Endodermal cell (in vitro differentiated cells): ENCODE measurements around the gene NOL9. TPM values are rescaled to one million over a fixed set of nuclear protein-coding genes. Genes with fewer than 3 reads are reported as not detected.

Source experiments
- DNase-seq: peaks from one replicate; pipeline ENCODE4 v3.0.0-alpha.2; 2017
- H3K27ac ChIP-seq: 2 replicates; pipeline ENCODE4 v1.5.1; 2013; ENCODE audit warnings: mild to moderate bottlenecking, low read depth, low read length, moderate library complexity
- H3K27me3 ChIP-seq: 2 replicates; pipeline ENCODE4 v1.6.1; 2013; ENCODE audit warnings: mild to moderate bottlenecking, low read length, moderate library complexity; ENCODE audit not compliant: insufficient read depth, control insufficient read depth, poor library complexity, severe bottlenecking
- H3K36me3 ChIP-seq: 2 replicates; pipeline ENCODE4 v1.7.0; 2013; ENCODE audit warnings: mild to moderate bottlenecking, low read length, moderate library complexity; ENCODE audit not compliant: control insufficient read depth, insufficient read depth
- H3K4me1 ChIP-seq: one replicate; pipeline ENCODE4 v1.7.0; 2013; ENCODE audit warnings: low read length; ENCODE audit not compliant: control insufficient read depth, insufficient read depth
- H3K4me3 ChIP-seq: 2 replicates; pipeline ENCODE4 v1.5.1; 2013; ENCODE audit warnings: mild to moderate bottlenecking, low read length, moderate library complexity
- H3K9ac ChIP-seq: 2 replicates; pipeline ENCODE4 v1.6.1; 2013; ENCODE audit warnings: mild to moderate bottlenecking, low read length, moderate library complexity; ENCODE audit not compliant: poor library complexity, severe bottlenecking; ENCODE audit errors: extremely low read depth
- H3K9me3 ChIP-seq: 2 replicates; pipeline ENCODE4 v1.6.1; 2013; ENCODE audit warnings: mild to moderate bottlenecking, low read length, moderate library complexity; ENCODE audit not compliant: control insufficient read depth
- H3K27ac Mint-ChIP-seq: 2 replicates; pipeline ENCODE4 v1.8.0; 2020; ENCODE audit warnings: mixed read lengths
- H3K27me3 Mint-ChIP-seq: 2 replicates; pipeline ENCODE4 v1.8.0; 2021; ENCODE audit warnings: mild to moderate bottlenecking, mixed read lengths; ENCODE audit not compliant: insufficient read depth
- H3K36me3 Mint-ChIP-seq: 2 replicates; pipeline ENCODE4 v1.8.0; 2020; ENCODE audit warnings: low read depth, mixed read lengths
- H3K4me1 Mint-ChIP-seq: 2 replicates; pipeline ENCODE4 v1.8.0; 2020; ENCODE audit warnings: mixed read lengths
- H3K4me3 Mint-ChIP-seq: 2 replicates; pipeline ENCODE4 v1.8.0; 2020; ENCODE audit warnings: mild to moderate bottlenecking, moderate library complexity, mixed read lengths
- H3K9me3 Mint-ChIP-seq: 2 replicates; pipeline ENCODE4 v1.8.0; 2020; ENCODE audit warnings: mild to moderate bottlenecking, mixed read lengths
- WGBS, 2 experiments: methylation state at CpG; one replicate each; pipeline versions ENCODE4 v1.1.5 to v1.1.7; 2013; ENCODE audit warnings: missing lambda C conversion rate in 2 of 2, mixed read lengths in 1 of 2; ENCODE audit not compliant: insufficient coverage in 1 of 2, insufficient read length in 1 of 2; 5-methylcytosine and 5-hydroxymethylcytosine counted together
- total RNA-seq, 2 donors: library from RNA; stranded (reverse); fragmentation: NEBNext Ultra II Directional in 1 of 2; extraction: Animal tissue kit (Norgen Biotek cat#: 25700) in 1 of 2; gene quantifications; 2 replicates in 1 of 2; 3 replicates in 1 of 2; pipeline ENCODE4 v1.2.1, GENCODE V29; 2021
- TF ChIP-seq, protein P1 (sequence below): fragments of 200-600 bp; sonication (generic); conservative IDR thresholded peaks from 2 replicates; pipeline ENCODE4 v1.5.0; 2021; ENCODE audit warnings: antibody characterized with exemption, mild to moderate bottlenecking

Gene NOL9
- total RNA-seq, 2 donors from 2014 or later, result 35.0 to 43.9 TPM

DNA sequence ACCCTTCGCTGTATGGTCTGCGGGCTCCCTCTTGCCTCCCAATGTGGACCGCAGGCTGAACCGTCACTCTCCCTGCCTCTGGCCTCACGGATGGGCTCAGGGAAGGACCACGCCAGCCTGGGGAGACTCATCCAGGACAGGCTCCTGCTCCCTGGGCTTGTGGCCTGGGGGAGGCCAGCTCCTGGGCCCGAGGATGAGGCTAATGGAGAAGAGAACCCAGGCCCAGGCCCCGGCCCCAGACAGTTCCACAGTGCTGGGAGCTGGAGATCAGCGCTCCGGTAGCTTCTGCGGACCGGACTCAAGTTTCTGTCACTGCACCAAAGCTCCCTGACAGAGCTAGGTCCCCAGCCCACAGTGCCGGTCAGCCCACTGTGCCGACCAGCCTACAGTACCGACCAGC is 49.4 kb downstream of the NOL9 start:
- peak; percentile 45 for DNase-seq
- H3K27me3 Mint-ChIP-seq, result peaks cover 9% of the 10 kb centered on the region
- 90 to 92% methylated on average over 11 to 15 of the region's 15 CpGs for WGBS, 2 experiments
- Histone ChIP-seq H3K27me3 (no peaks in the 10 kb centered on the region), H3K9me3 (no peaks in the 10 kb centered on the region), H3K9ac (no peak overlapping the region), H3K4me1 (no peaks in the 10 kb centered on the region), H3K27ac (no peak overlapping the region), H3K36me3 (no peaks in the 10 kb centered on the region), H3K4me3 (no peak overlapping the region)
- no peak overlapping the region for H3K27ac Mint-ChIP-seq
- no peaks in the 10 kb centered on the region for H3K9me3 Mint-ChIP-seq
- TF ChIP-seq, protein P1, sequence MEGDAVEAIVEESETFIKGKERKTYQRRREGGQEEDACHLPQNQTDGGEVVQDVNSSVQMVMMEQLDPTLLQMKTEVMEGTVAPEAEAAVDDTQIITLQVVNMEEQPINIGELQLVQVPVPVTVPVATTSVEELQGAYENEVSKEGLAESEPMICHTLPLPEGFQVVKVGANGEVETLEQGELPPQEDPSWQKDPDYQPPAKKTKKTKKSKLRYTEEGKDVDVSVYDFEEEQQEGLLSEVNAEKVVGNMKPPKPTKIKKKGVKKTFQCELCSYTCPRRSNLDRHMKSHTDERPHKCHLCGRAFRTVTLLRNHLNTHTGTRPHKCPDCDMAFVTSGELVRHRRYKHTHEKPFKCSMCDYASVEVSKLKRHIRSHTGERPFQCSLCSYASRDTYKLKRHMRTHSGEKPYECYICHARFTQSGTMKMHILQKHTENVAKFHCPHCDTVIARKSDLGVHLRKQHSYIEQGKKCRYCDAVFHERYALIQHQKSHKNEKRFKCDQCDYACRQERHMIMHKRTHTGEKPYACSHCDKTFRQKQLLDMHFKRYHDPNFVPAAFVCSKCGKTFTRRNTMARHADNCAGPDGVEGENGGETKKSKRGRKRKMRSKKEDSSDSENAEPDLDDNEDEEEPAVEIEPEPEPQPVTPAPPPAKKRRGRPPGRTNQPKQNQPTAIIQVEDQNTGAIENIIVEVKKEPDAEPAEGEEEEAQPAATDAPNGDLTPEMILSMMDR, result no peak
- no peaks in the 10 kb centered on the region for H3K36me3 Mint-ChIP-seq
- H3K4me3 Mint-ChIP-seq, result no peak overlapping the region
- H3K4me1 Mint-ChIP-seq, result no peaks in the 10 kb centered on the region

DNA sequence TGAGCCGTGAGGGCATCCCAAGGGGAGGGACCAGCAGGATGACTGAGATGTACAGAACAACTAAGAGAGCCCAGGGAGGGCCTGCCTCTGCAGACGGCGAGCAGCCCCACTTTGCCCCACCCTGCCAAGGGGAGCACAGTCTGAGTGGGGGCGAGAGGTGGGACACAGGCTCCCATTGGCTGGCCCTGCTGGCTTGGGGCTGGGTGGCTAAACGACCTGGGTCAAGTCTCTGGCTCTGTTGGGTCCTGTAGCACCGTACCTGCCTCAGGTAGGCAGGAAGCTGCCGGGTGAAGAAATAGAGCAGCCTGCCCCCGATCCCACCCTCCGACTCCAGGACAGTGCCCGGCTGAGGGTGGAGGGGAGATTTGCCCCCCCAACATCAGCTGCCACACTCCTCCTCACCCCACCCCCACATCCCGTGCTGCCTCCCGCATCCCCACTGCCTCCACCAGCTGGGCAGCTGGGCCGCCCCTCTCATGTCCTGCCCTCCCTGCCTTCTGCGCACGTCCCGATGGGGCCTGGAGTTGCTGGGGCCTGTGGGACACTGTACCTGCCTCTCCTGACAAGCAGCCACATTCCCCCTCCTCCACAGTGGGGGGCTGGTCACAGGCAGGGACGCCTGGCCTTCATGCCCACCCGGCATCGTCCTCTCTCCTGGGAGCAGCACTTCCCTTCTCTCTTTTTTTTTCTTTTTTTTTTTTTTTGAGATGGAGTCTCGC is 50.3 kb downstream of the NOL9 start:
- Histone ChIP-seq H3K4me3 (no peak overlapping the region), H3K27me3 (peaks cover 2% of the 10 kb centered on the region), H3K36me3 (no peaks in the 10 kb centered on the region), H3K27ac (no peak overlapping the region), H3K4me1 (no peaks in the 10 kb centered on the region), H3K9ac (no peak overlapping the region), H3K9me3 (no peaks in the 10 kb centered on the region)
- Mint-ChIP-seq H3K36me3 (no peaks in the 10 kb centered on the region), H3K27ac (no peak overlapping the region), H3K4me3 (no peak overlapping the region), H3K9me3 (no peaks in the 10 kb centered on the region), H3K4me1 (no peaks in the 10 kb centered on the region), H3K27me3 (peaks cover 13% of the 10 kb centered on the region)
- DNase-seq, result no peak
- WGBS, 2 experiments, result 77 to 85% methylated on average over 11 to 20 of the region's 20 CpGs
- TF ChIP-seq, protein P1, result no peak

DNA sequence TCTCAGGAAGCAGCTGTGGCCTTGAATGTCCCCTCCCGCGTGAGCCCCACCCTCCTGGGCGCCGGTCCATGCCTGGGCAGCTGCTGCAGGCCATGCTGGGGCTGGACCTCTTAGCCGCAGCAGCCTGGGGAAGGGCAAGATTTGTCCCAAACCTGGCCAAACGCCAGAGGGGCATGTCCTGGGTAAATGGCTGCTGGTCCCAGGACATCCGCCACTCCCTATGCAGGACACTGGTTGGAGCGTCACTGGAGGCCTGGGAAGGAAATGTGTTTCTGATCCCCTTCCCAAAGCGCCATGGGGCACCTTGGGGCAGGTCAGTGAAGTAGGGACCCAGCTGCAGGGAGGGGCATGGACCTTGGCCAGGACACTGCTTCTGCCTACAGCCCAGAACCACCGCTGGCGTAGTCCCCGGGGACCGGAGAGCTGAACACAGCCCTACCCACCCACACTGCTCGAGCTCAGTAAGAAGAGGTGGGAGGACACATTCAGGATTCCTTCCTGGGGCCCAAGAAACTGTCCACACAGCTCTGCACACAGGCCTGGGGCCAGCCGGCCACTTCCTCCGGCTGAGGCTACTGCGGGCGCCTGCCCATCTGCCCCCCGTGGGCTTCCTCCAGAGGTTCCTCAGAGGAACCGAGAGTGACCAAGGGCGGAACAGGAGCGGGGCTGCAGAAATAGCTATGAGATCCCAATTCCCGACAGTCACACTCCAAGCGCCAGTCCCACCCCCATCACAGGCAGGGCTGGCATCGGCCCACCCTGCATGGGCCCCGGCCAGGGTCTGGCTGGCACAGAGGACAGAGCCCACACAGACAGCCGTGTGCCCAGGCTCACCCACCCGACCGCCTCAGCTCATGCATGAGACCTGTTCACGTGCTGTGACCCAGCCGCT is 52.1 kb downstream of the NOL9 start:
- no peak for DNase-seq
- peaks cover 28% of the 10 kb centered on the region for H3K27me3 Mint-ChIP-seq
- H3K9me3 ChIP-seq, result no peaks in the 10 kb centered on the region
- H3K4me1 Mint-ChIP-seq, result no peaks in the 10 kb centered on the region
- no peaks in the 10 kb centered on the region for H3K36me3 ChIP-seq
- H3K36me3 Mint-ChIP-seq, result no peaks in the 10 kb centered on the region
- no peaks in the 10 kb centered on the region for H3K9me3 Mint-ChIP-seq
- H3K4me3 ChIP-seq, result no peak overlapping the region
- no peaks in the 10 kb centered on the region for H3K4me1 ChIP-seq
- H3K9ac ChIP-seq, result no peak overlapping the region
- H3K27ac ChIP-seq, result no peak overlapping the region
- H3K4me3 Mint-ChIP-seq, result no peak overlapping the region
- 92 to 95% methylated on average over 27 to 31 of the region's 31 CpGs for WGBS, 2 experiments
- TF ChIP-seq, protein P1, result no peak
- peaks cover 14% of the 10 kb centered on the region for H3K27me3 ChIP-seq
- H3K27ac Mint-ChIP-seq, result no peak overlapping the region
